ENCODE results near the gene GAA.

Gene GAA

GRCh38 chr17:80145076-80146075, 44.0 kb downstream of the GAA start:
- no peak for DNase-seq (ENCODE audit: low read depth, low spot score)

GRCh38 chr17:80146121-80147034, 45.0 kb downstream of the GAA start:
- DNase-seq (ENCODE audit: low read depth, low spot score), result no peak

GRCh38 chr17:80147035-80147822, 45.8 kb downstream of the GAA start, which contains the start of gene EIF4A3:
EIF4A3 (minus strand) TSS chr17:80147128; CDS start chr17:80146961, 167 bp downstream.
- DNase-seq (ENCODE audit: low read depth, low spot score), result peak; percentile 99

DNA sequence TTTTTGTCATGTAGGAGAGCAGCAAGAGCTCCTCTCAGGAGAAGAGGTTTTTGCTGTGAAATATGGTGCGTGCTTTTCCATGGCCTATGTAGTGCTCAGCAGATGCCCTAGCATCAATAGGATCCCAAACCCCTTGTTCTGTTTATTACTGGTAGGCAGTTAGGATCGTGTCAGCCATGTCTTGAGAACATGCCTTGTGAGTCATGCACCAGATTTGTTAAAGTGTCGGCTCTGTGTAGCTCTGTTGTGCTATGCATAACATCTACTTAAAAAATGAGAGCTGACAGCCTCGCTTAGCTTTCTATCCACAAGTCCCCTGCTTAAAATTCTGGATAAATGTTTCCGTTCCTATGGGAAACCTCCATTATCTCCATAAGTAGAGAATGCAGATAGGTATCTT, 50.0 kb downstream of the GAA start:
- DNase-seq (ENCODE audit: low read depth, low spot score), result no peak

GRCh38 chr17:80152081-80152702, 50.8 kb downstream of the GAA start:
- DNase-seq (ENCODE audit: low read depth, low spot score), result peak; percentile 57

DNA sequence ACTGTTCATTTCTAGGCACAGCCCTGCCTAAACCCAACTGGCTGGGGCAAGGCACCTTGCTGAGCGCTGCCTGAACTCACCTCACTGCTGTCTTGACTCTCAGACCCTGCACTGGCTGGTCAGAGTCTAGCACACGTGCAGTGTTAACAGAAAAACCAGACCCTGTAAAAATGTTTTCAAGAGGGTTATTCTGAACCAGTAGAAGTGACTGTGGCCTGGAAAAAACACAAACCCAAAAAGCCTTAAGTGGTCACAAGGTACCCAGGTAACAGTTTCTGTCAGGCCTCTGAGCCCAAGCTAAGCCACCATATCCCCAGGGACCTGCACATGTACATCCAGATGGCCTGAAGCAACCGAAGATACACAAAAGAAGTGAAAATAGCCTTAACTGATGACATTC, 51.6 kb downstream of the GAA start:
- DNase-seq (ENCODE audit: low read depth, low spot score), result no peak

GRCh38 chr17:80154166-80154565, 52.8 kb downstream of the GAA start:
- no peak for DNase-seq (ENCODE audit: low read depth, low spot score)

GRCh38 chr17:80155600-80155999, 54.2 kb downstream of the GAA start:
- peak; percentile 75 for DNase-seq (ENCODE audit: low read depth, low spot score)

DNA sequence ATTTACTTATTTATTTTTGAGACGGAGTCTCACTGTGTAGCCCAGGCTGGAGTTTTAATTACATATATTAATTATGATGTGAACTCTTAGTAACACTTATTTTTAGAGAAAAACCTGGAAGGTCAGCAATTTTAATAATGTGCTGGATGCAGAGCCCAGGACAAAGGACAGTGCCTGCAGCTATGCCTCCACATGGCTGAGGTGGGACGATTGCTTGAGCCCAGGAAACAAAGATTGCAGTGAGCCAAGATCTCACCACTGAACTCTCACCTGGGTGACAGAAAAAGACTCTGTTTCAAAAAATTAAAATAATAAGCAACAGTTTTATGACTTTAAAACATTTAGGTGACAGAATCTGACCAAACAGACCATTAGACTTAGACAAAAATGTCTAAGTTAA, 57.5 kb downstream of the GAA start:
- DNase-seq (ENCODE audit: low read depth, low spot score), result no peak

DNA sequence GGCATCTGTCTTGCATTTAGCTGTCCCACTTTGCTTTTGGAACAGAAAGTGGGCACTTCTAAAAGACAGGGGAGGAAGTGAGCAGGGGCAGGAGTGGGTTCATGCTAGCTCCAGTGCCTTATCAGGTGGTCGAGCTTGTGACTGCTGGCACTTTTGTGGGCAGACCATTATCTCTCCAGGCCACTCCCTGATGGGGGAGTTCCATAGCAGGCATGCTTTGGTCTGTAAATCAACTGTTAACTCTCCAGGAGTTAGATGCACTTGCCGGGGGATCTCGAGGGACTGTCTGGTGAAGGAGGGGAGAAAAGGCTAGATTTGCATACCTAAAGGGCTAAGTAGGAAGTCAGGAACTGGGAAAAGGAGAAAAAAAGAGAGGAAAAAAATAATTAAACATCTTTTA, 59.2 kb downstream of the GAA start:
- DNase-seq (ENCODE audit: low read depth, low spot score), result no peak

DNA sequence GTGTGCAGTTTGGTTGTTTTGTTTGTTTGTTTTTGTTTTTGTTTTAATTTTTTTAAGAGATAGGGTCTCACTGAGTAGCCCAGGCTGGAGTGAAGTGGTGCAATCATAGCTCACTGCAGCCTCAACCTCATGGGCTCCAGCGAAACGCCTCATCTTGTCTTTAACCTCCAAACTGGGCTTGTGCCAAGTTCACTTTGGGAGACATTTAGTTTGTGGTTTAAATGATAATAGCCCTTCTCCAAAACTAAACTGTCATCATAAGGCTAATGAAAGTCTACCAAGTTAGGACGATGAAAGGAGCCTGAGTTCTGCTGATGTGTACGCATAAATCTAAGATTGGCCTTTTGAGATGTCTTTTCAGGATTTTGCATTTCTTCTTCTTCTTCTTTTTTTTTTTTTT, 62.0 kb downstream of the GAA start:
- DNase-seq (ENCODE audit: low read depth, low spot score), result no peak

GRCh38 chr17:80164185-80164584, 62.8 kb downstream of the GAA start:
- DNase-seq (ENCODE audit: low read depth, low spot score), result no peak

- DNase-seq (ENCODE audit: low read depth, low spot score), result peak; percentile 57
Measured at GRCh38 chr17:80166446-80166845, 65.1 kb downstream of the GAA start.

DNA sequence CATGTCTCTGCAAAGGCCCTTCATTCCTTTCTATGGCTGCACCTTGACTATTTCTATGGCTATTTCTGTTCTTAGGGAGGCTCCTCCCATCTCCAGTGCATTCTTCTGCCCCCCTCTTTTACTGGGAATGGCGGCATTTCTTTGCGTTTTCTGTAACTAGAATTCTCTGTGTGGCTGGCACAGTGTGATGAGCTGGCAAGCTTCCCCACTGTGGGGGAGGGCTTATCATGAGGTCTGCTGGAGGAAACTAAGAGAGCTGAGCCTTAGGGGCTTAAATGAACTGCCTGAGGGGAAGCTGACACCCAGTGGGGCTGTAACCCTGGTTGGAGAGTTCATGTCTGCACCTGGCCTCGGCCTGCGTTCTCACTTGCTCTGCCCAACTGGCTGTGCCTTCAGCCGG, 67.0 kb downstream of the GAA start:
- no peak for DNase-seq (ENCODE audit: low read depth, low spot score)

GRCh38 chr17:80169107-80169506, 67.7 kb downstream of the GAA start:
- no peak for DNase-seq (ENCODE audit: low read depth, low spot score)

Measured in ELF-1 (cell line).